CD4-positive, alpha-beta T cell (primary cell): Measurements from ENCODE around the gene IL17F. TPM values are rescaled to one million over a fixed set of nuclear protein-coding genes. Genes with fewer than 3 reads are reported as not detected.

ENCODE experiments used
- ATAC-seq: fragments of 200-7000 bp; cut with Tn5 transposase; one replicate; pipeline ENCODE4 v1.10.0; 2022; ENCODE audit warnings: mild to moderate bottlenecking; ENCODE audit not compliant: poor library complexity
- CTCF ChIA-PET: fragments of 350-600 bp; sonication (Branson Sonifier 250); formaldehyde crosslinking; loops from one replicate; lab custom pipeline; 2021; ENCODE audit warnings: antibody characterized with exemption, inconsistent platforms; lab: Charles Lee
- POLR2A ChIA-PET: fragments of 350-600 bp; sonication (Branson Sonifier 250); formaldehyde crosslinking; loops from one replicate; lab custom pipeline; 2021; ENCODE audit warnings: antibody characterized with exemption, inconsistent platforms; lab: Charles Lee
- DNase-seq, 14 experiments: peaks; one replicate each; pipeline ENCODE4 v3.0.0-alpha.2; 2013 to 2020; ENCODE audit warnings: mixed read lengths in 2 of 14
- H3K27ac ChIP-seq, 2 donors: one replicate each; pipeline versions ENCODE4 v1.5.1 to v1.7.0; 2013; ENCODE audit warnings: low read length in 2 of 2, low read depth in 1 of 2, mild to moderate bottlenecking in 1 of 2
- H3K27me3 ChIP-seq, 2 experiments: 1 replicate in 1 of 2; 2 replicates in 1 of 2; pipeline versions ENCODE4 v1.6.1 to v1.7.0; 2013; ENCODE audit warnings: low read length in 2 of 2, control low read depth in 1 of 2, mild to moderate bottlenecking in 1 of 2, moderate library complexity in 1 of 2; ENCODE audit not compliant: insufficient read depth in 2 of 2, control insufficient read depth in 1 of 2
- H3K36me3 ChIP-seq: one replicate; pipeline ENCODE4 v1.6.1; 2013; ENCODE audit warnings: low read length, control low read depth; ENCODE audit not compliant: insufficient read depth
- H3K4me1 ChIP-seq: one replicate; pipeline ENCODE4 v1.6.1; 2013; ENCODE audit warnings: low read length, control low read depth; ENCODE audit not compliant: insufficient read depth
- H3K4me3 ChIP-seq: one replicate; pipeline ENCODE4 v1.5.1; 2013; ENCODE audit warnings: mild to moderate bottlenecking, low read length, moderate library complexity
- H3K9me3 ChIP-seq, 2 experiments: 1 replicate in 1 of 2; 2 replicates in 1 of 2; pipeline versions ENCODE4 v1.6.1 to v1.7.0; 2013; ENCODE audit warnings: low read length in 2 of 2, mild to moderate bottlenecking in 2 of 2, control low read depth in 1 of 2, moderate library complexity in 1 of 2; ENCODE audit not compliant: control insufficient read depth in 1 of 2, insufficient read depth in 1 of 2
- H3K27ac Mint-ChIP-seq: one replicate; pipeline ENCODE4 v1.8.0; 2020; ENCODE audit warnings: mixed read lengths
- H3K27me3 Mint-ChIP-seq: one replicate; pipeline ENCODE4 v1.8.0; 2021; ENCODE audit warnings: mixed read lengths
- H3K36me3 Mint-ChIP-seq: one replicate; pipeline ENCODE4 v1.8.0; 2021; ENCODE audit warnings: low read depth, mixed read lengths
- H3K4me1 Mint-ChIP-seq: one replicate; pipeline ENCODE4 v1.8.0; 2021; ENCODE audit warnings: low read depth, mixed read lengths
- H3K4me3 Mint-ChIP-seq: one replicate; pipeline ENCODE4 v1.8.0; 2020; ENCODE audit warnings: mild to moderate bottlenecking, mixed read lengths
- H3K9me3 Mint-ChIP-seq: one replicate; pipeline ENCODE4 v1.8.0; 2020; ENCODE audit warnings: mixed read lengths
- intact Hi-C, 2 experiments: fragments of 100-400 bp; cut with DNase I in 1 of 2; cut with micrococcal nuclease in 1 of 2; formaldehyde crosslinking; loops; one replicate each; pipeline versions ENCODE4 v1.15.1 to v1.9.0; 2023 to 2025; cut with DNase I, micrococcal nuclease
- total RNA-seq, 174 experiments: library from RNA in 2 of 174; stranded (reverse) in 2 of 174; gene quantifications; one replicate each; pipeline ENCODE4 v1.2.3 and lab custom pipeline; 2021 to 2026
- TF ChIP-seq, protein P1 (sequence below): fragments of 200-600 bp; IDR thresholded peaks from one replicate; pipeline ENCODE4 v1.8.0; 2022; ENCODE audit warnings: antibody characterized with exemption, mild to moderate bottlenecking

IL17F gene
- total RNA-seq, 2 experiments from 2014 or later, result not detected

DNA sequence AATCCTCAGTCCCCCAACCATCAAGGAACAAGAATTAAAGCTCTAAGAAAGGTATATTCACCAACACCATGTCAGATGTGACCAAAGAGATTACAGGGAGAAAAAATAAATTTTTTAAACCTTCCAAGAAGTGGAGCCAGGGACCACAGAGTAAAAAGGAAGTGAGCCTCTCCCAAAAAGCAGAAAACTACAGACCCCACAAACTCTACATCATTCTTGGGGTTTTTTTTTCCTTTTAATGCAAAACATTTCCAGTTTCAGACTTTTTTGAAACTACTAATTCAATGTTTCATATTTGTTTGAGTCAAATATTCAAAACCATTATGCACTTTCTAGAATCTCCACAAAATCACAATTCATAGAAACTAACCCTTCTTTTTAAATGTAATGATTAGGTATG, 6.8 kb upstream of the IL17F start:
- no peaks in the 10 kb centered on the region for H3K36me3 Mint-ChIP-seq
- H3K4me1 Mint-ChIP-seq, result no peaks in the 10 kb centered on the region
- H3K4me3 Mint-ChIP-seq, result no peak overlapping the region
- ChIA-PET POLR2A (no interaction called here), CTCF (no interaction called here)
- H3K4me3 ChIP-seq, result no peak overlapping the region
- peaks cover 5 to 12% of the 10 kb centered on the region in 2 experiments for H3K27me3 ChIP-seq
- peaks cover 4% of the 10 kb centered on the region for H3K4me1 ChIP-seq
- H3K9me3 Mint-ChIP-seq, result no peaks in the 10 kb centered on the region
- TF ChIP-seq, protein P1, sequence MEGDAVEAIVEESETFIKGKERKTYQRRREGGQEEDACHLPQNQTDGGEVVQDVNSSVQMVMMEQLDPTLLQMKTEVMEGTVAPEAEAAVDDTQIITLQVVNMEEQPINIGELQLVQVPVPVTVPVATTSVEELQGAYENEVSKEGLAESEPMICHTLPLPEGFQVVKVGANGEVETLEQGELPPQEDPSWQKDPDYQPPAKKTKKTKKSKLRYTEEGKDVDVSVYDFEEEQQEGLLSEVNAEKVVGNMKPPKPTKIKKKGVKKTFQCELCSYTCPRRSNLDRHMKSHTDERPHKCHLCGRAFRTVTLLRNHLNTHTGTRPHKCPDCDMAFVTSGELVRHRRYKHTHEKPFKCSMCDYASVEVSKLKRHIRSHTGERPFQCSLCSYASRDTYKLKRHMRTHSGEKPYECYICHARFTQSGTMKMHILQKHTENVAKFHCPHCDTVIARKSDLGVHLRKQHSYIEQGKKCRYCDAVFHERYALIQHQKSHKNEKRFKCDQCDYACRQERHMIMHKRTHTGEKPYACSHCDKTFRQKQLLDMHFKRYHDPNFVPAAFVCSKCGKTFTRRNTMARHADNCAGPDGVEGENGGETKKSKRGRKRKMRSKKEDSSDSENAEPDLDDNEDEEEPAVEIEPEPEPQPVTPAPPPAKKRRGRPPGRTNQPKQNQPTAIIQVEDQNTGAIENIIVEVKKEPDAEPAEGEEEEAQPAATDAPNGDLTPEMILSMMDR, result no peak
- no peak overlapping the region for H3K27ac ChIP-seq
- H3K27me3 Mint-ChIP-seq, result peaks cover 35% of the 10 kb centered on the region
- ATAC-seq, result no peak
- no peak for DNase-seq
- no peaks in the 10 kb centered on the region for H3K9me3 ChIP-seq
- H3K36me3 ChIP-seq, result no peaks in the 10 kb centered on the region
- intact Hi-C loops, result no loop called here
- no peak overlapping the region for H3K27ac Mint-ChIP-seq

DNA sequence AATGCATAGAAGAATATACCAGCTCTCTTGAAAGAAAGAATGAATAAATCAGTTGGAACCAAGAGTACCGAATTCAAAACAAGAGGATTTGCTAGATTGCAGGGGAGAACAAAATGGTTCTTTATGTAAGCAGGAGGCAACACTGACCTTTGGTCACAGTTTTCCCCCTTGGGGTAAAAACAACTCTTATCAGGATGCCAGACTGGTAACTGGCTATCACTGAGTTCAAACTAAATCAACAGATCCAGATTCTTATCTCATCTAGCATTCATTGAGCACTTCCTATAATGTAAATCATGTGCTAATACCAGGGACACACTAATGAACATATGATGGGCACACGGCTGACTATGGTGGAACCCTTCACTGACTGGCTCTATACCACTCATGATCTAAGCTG, 4.8 kb upstream of the IL17F start:
- ATAC-seq, result no peak

DNA sequence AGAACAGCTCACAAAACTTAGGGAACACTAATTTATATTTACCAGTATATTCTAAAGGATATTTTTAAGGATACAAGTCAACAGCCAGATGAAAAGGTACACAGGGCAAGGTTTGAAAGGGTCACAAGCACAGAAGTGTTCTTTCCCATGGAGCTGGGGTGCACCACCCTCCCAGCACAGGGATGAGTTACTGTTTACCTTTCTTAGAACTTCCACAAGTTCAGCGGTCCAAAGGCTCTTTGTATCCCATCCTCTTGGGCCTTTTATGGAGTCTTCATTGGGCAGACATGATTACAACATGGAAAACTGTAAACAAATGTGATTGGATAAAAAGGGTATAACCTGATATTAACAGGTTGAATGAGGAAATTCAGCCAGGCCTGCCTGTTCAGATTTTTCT, 1.1 kb upstream of the IL17F start:
- ChIA-PET CTCF (no interaction called here), POLR2A (no interaction called here)
- no peaks in the 10 kb centered on the region for H3K27me3 ChIP-seq
- Mint-ChIP-seq H3K4me3 (no peak overlapping the region), H3K9me3 (no peaks in the 10 kb centered on the region), H3K36me3 (no peaks in the 10 kb centered on the region), H3K27me3 (peaks cover 11% of the 10 kb centered on the region), H3K27ac (no peak overlapping the region), H3K4me1 (peaks cover 9% of the 10 kb centered on the region)
- no peak overlapping the region for H3K4me3 ChIP-seq
- DNase-seq, result no peak
- H3K36me3 ChIP-seq, result no peaks in the 10 kb centered on the region
- no peak overlapping the region for H3K27ac ChIP-seq
- TF ChIP-seq, protein P1, result no peak
- intact Hi-C loops, result no loop called here
- no peaks in the 10 kb centered on the region for H3K4me1 ChIP-seq
- ATAC-seq, result no peak
- no peaks in the 10 kb centered on the region for H3K9me3 ChIP-seq

More for the DNA sequence above, 4.8 kb upstream of the IL17F start:
- no peak overlapping the region for H3K27ac Mint-ChIP-seq
- H3K4me3 ChIP-seq, result no peak overlapping the region
- H3K27ac ChIP-seq, result no peak overlapping the region
- DNase-seq, result no peak
- peaks cover 0 to 7% of the 10 kb centered on the region in 2 experiments for H3K27me3 ChIP-seq
- H3K27me3 Mint-ChIP-seq, result peaks cover 30% of the 10 kb centered on the region
- H3K36me3 Mint-ChIP-seq, result no peaks in the 10 kb centered on the region
- POLR2A ChIA-PET, result no interaction called here
- H3K9me3 ChIP-seq, result no peaks in the 10 kb centered on the region
- CTCF ChIA-PET, result no interaction called here
- intact Hi-C loops, result no loop called here
- TF ChIP-seq, protein P1, result no peak
- H3K4me1 Mint-ChIP-seq, result no peaks in the 10 kb centered on the region
- no peaks in the 10 kb centered on the region for H3K36me3 ChIP-seq
- H3K4me1 ChIP-seq, result peaks cover 4% of the 10 kb centered on the region
- no peaks in the 10 kb centered on the region for H3K9me3 Mint-ChIP-seq
- H3K4me3 Mint-ChIP-seq, result no peak overlapping the region
